HG03066 (cell line): ENCODE measurements around the gene SUV39H1.

Experiments used
- ATAC-seq: cut with Tn5 transposase; IDR thresholded peaks from one replicate; pipeline ENCODE4 v1.9.1; 2021; ENCODE audit warnings: low read depth; ENCODE audit not compliant: unreplicated experiment

Gene SUV39H1

GRCh38 chrX:48752498-48752897 is 56.0 kb downstream of the SUV39H1 start:
- ATAC-seq: no peak

DNA sequence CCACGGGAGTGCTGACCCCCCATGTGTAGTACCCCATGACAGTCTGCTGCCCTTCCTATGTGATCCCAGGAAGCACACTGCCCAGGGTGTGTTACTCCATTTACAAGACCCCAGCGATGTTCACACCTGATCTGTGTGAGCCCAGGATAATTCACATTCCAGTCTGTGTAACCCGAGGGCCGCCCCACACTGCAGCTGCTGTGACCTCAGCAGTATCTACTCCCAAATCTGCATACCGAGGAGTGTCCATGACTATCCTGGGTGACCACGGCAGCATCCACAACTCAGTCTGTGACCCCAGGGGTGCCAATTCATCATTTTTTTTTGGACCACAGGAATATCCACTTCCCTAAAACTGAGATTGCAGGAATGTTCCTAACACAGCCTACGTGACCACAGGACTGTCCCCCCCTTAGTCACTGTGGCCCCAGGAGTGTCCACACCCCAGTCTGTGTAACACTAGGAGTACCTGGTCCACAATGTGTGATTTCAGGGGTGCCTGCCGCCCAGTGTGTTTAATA is 57.2 kb downstream of the SUV39H1 start:
- no peak for ATAC-seq

DNA sequence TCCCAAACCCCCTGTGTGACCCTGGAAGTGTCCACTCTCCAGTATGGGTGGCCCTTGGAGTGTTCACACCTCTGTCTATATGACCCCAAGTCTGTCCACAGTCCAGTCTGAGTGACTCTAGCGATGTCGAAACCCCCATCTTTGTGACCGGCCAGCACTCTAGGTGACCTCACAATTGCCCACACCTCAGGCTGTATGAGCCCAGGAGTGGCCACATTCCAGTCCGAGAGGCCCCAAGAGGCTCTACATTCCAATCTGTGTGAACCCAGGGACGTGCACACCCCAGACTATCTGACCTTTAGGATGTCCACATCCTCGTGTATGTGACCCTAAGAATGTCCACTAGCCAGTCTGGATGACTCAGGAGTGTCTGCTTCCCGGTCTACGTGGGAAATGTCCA is 57.7 kb downstream of the SUV39H1 start:
- ATAC-seq: no peak
